A673 (cell line): ENCODE data around the gene GOLPH3.

Experiments
- EZH2 ChIP-seq: fragments of 200-600 bp; sonication (generic); IDR thresholded peaks from 2 replicates; pipeline ENCODE4 v1.6.1; 2017; ENCODE audit warnings: borderline replicate concordance, low read depth, mild to moderate bottlenecking, mixed read lengths, antibody characterized with exemption, low read length; ENCODE audit not compliant: poor library complexity, severe bottlenecking
- TF ChIP-seq, protein P1 (sequence below): fragments of 300-800, 200-600 bp; sonication (generic); conservative IDR thresholded peaks from 2 replicates; pipeline ENCODE4 v1.5.1; 2017; ENCODE audit warnings: low read depth, mild to moderate bottlenecking, antibody characterized with exemption, low read length, moderate library complexity, mixed read lengths

- TF ChIP-seq, protein P1, sequence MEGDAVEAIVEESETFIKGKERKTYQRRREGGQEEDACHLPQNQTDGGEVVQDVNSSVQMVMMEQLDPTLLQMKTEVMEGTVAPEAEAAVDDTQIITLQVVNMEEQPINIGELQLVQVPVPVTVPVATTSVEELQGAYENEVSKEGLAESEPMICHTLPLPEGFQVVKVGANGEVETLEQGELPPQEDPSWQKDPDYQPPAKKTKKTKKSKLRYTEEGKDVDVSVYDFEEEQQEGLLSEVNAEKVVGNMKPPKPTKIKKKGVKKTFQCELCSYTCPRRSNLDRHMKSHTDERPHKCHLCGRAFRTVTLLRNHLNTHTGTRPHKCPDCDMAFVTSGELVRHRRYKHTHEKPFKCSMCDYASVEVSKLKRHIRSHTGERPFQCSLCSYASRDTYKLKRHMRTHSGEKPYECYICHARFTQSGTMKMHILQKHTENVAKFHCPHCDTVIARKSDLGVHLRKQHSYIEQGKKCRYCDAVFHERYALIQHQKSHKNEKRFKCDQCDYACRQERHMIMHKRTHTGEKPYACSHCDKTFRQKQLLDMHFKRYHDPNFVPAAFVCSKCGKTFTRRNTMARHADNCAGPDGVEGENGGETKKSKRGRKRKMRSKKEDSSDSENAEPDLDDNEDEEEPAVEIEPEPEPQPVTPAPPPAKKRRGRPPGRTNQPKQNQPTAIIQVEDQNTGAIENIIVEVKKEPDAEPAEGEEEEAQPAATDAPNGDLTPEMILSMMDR, result no peak
- no peak for TF ChIP-seq EZH2
Observed at GRCh38 chr5:32158679-32158975, 15.5 kb downstream of the GOLPH3 start.
